ENCODE results near the gene ESYT1.

ESYT1 gene

DNA sequence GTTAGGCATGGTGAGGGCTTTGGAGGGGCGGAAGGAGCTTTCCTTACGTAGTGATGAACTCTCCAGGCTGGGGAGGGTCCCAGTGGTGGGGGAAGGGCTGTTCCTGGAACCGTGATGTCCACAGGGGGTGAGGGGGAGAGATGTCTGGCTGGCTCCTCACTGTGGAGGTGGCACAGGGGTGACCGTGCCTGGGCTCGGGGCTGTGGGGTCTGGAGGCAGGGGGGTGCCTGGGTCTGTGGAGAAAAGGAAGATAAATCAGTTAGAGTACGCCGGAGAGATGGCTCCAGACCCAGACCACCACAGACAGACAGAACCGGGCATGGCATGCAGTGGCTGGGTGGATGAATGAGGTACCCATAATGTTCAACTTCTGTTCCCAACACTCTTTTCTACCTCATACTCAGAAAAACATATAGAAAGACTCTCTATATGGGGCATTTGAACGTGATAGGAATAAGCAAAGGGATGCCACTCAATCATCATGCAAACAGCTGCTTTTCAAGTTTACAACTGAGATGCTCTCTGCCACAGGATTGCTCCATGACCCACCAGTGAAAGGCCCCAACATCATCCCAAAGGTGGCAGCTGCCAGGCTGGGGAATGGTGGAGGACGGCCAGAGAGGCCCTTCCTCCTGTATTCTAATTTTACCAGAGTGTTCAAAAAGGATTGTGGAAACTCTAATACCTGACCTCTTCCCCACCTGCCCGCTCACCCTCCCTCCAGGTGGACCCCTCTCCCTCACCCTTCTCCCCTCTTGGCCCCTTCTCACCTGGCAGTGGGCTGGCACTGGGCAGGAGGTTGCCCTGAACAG lies 35.7 kb downstream of the ESYT1 start:
- Histone ChIP-seq H3K9me3 (ENCODE audit: control insufficient read depth, insufficient read depth, low read depth, low read length) (no peaks in the 10 kb centered on the region), H3K36me3 (ENCODE audit: control insufficient read depth in 2 of 2, insufficient read depth in 1 of 2, low read length in 2 of 2) (peaks cover 44 to 91% of the 10 kb centered on the region in 2 experiments), H3K4me1 (ENCODE audit: control insufficient read depth, insufficient read depth, low read length) (peaks cover 3% of the 10 kb centered on the region; the same call in 1 of the 2 replicates), H3K27ac (ENCODE audit: extremely low read depth, low read depth, low read length) (no peak overlapping the region; the same call in 1 of the 2 replicates), H3K4me3 (ENCODE audit: low read depth, low read length) (no peak overlapping the region)
- ChIA-PET CTCF (interaction anchor here (0.7 to 2.9 kb wide), 5 partner anchors 11 to 44 kb away, joined by 3 to 16 read pairs (median 3); partner anchors contain the start of genes MYL6B and SMARCC2), POLR2A (interaction anchor here (0.6 to 3.7 kb wide), 6 partner anchors 9 to 1883 kb away, joined by 3 to 29 read pairs (median 14); partner anchors contain the start of genes ESYT1, HNRNPA1, SMARCC2 and ZC3H10)
- TF ChIP-seq ZNF175 (tag by site-specific recombination; IDR thresholded peaks at IDR 0.05), result no peak
- TF ChIP-seq MEIS1 (CRISPR knock-in tag; IDR thresholded peaks at IDR 0.05; ENCODE audit: borderline replicate concordance), result no peak
- TF ChIP-seq ZNF19 (tag by site-specific recombination; IDR thresholded peaks at IDR 0.05; ENCODE audit: low read depth), result no peak
- TF ChIP-seq ZIC2 (tag by site-specific recombination; IDR thresholded peaks at IDR 0.05), result peak; percentile 22; the same call in 1 of the 2 replicates
- TF ChIP-seq ZNF423 (tag by site-specific recombination; IDR thresholded peaks at IDR 0.05), result no peak
- TF ChIP-seq KLF9 (tag by site-specific recombination; IDR thresholded peaks at IDR 0.05; ENCODE audit: low read depth), result no peak
- TF ChIP-seq, protein P1, sequence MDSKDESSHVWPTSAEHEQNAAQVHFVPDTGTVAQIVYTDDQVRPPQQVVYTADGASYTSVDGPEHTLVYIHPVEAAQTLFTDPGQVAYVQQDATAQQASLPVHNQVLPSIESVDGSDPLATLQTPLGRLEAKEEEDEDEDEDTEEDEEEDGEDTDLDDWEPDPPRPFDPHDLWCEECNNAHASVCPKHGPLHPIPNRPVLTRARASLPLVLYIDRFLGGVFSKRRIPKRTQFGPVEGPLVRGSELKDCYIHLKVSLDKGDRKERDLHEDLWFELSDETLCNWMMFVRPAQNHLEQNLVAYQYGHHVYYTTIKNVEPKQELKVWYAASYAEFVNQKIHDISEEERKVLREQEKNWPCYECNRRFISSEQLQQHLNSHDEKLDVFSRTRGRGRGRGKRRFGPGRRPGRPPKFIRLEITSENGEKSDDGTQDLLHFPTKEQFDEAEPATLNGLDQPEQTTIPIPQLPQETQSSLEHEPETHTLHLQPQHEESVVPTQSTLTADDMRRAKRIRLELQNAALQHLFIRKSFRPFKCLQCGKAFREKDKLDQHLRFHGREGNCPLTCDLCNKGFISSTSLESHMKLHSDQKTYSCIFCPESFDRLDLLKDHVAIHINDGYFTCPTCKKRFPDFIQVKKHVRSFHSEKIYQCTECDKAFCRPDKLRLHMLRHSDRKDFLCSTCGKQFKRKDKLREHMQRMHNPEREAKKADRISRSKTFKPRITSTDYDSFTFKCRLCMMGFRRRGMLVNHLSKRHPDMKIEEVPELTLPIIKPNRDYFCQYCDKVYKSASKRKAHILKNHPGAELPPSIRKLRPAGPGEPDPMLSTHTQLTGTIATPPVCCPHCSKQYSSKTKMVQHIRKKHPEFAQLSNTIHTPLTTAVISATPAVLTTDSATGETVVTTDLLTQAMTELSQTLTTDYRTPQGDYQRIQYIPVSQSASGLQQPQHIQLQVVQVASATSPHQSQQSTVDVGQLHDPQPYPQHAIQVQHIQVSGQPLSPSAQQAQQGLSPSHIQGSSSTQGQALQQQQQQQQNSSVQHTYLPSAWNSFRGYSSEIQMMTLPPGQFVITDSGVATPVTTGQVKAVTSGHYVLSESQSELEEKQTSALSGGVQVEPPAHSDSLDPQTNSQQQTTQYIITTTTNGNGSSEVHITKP (tag by site-specific recombination; IDR thresholded peaks at IDR 0.05), result no peak
- TF ChIP-seq ZNF677 (tag by site-specific recombination; IDR thresholded peaks at IDR 0.05), result no peak
- no peak for TF ChIP-seq ZNF791 (tag by site-specific recombination; IDR thresholded peaks at IDR 0.05)
- TF ChIP-seq ZNF292 (tag by site-specific recombination; IDR thresholded peaks at IDR 0.05; ENCODE audit: borderline replicate concordance, low read depth), result no peak
- TF ChIP-seq, protein P2, sequence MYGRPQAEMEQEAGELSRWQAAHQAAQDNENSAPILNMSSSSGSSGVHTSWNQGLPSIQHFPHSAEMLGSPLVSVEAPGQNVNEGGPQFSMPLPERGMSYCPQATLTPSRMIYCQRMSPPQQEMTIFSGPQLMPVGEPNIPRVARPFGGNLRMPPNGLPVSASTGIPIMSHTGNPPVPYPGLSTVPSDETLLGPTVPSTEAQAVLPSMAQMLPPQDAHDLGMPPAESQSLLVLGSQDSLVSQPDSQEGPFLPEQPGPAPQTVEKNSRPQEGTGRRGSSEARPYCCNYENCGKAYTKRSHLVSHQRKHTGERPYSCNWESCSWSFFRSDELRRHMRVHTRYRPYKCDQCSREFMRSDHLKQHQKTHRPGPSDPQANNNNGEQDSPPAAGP (tag by site-specific recombination; IDR thresholded peaks at IDR 0.05), result no peak
- TF ChIP-seq SP7 (tag by site-specific recombination; IDR thresholded peaks at IDR 0.05), result no peak
- no peak for TF ChIP-seq ZNF184 (tag by site-specific recombination; IDR thresholded peaks at IDR 0.05)
- TF ChIP-seq ZNF341 (tag by site-specific recombination; IDR thresholded peaks at IDR 0.05; ENCODE audit: low read depth), result 0 out of 2 replicates have a peak, but pooled peaks have one; percentile 2
- TF ChIP-seq ZNF560 (tag by site-specific recombination; IDR thresholded peaks at IDR 0.05; ENCODE audit: borderline replicate concordance), result no peak

- POLR2A ChIA-PET, result interaction anchor here (2.3 to 3.7 kb wide), 2 partner anchors 25 to 46 kb away, joined by 5 to 29 read pairs; partner anchors contain the start of genes SMARCC2 and ZC3H10
- no peaks in the 10 kb centered on the region for H3K9me3 ChIP-seq (ENCODE audit: control insufficient read depth, insufficient read depth, low read depth, low read length)
- H3K4me3 ChIP-seq (ENCODE audit: low read depth, low read length), result no peak overlapping the region
- peaks cover 49 to 93% of the 10 kb centered on the region in 2 experiments for H3K36me3 ChIP-seq (ENCODE audit: control insufficient read depth in 2 of 2, insufficient read depth in 1 of 2, low read length in 2 of 2)
- CTCF ChIA-PET, result no interaction called here
- peaks cover 3% of the 10 kb centered on the region; the same call in 1 of the 2 replicates for H3K4me1 ChIP-seq (ENCODE audit: control insufficient read depth, insufficient read depth, low read length)
- H3K27ac ChIP-seq (ENCODE audit: extremely low read depth, low read depth, low read length), result no peak overlapping the region
- no peak for TF ChIP-seq ZNF2 (tag by site-specific recombination; IDR thresholded peaks at IDR 0.05)
- no peak for TF ChIP-seq ZNF157 (tag by site-specific recombination; IDR thresholded peaks at IDR 0.05)
- 0 out of 2 replicates have a peak, but pooled peaks have one; percentile 22 for TF ChIP-seq ZNF600 (tag by site-specific recombination; IDR thresholded peaks at IDR 0.05)
- TF ChIP-seq, protein P3, sequence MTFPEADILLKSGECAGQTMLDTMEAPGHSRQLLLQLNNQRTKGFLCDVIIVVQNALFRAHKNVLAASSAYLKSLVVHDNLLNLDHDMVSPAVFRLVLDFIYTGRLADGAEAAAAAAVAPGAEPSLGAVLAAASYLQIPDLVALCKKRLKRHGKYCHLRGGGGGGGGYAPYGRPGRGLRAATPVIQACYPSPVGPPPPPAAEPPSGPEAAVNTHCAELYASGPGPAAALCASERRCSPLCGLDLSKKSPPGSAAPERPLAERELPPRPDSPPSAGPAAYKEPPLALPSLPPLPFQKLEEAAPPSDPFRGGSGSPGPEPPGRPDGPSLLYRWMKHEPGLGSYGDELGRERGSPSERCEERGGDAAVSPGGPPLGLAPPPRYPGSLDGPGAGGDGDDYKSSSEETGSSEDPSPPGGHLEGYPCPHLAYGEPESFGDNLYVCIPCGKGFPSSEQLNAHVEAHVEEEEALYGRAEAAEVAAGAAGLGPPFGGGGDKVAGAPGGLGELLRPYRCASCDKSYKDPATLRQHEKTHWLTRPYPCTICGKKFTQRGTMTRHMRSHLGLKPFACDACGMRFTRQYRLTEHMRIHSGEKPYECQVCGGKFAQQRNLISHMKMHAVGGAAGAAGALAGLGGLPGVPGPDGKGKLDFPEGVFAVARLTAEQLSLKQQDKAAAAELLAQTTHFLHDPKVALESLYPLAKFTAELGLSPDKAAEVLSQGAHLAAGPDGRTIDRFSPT (tag by site-specific recombination; IDR thresholded peaks at IDR 0.05), result peak; percentile 95
- no peak for TF ChIP-seq PATZ1 (tag by site-specific recombination; IDR thresholded peaks at IDR 0.05)
These were observed 36.3 kb downstream of the ESYT1 start for GRCh38 chr12:56164345-56164729.
